Measurements from ENCODE around the gene FTSJ1.
A peak's percentile ranks its signal among the peaks of the same experiment; 100 is the strongest.

Gene FTSJ1

DNA sequence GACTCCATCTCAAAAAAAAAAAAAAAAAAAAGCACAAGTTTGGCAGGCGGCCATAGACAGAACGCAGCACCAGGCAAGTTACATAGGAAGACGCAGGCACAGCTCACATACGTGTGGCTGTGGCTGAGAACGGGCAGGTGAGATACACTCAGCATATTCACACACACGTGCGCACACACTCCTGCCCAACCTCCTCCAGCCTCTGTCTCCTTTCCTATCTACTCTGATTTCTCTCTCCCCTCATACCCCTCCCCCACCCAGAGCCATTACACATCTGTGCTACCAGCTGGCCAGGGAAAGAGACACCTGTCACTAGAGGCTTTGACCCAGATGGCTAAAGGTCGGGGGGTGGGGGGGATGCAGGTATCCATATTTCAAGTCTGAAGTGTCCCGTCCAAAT, 3.8 kb upstream of the FTSJ1 start:
- no peak overlapping the region for H3K4me3 ChIP-seq (ENCODE audit: low read depth, low read length)
- TF ChIP-seq, protein P1, sequence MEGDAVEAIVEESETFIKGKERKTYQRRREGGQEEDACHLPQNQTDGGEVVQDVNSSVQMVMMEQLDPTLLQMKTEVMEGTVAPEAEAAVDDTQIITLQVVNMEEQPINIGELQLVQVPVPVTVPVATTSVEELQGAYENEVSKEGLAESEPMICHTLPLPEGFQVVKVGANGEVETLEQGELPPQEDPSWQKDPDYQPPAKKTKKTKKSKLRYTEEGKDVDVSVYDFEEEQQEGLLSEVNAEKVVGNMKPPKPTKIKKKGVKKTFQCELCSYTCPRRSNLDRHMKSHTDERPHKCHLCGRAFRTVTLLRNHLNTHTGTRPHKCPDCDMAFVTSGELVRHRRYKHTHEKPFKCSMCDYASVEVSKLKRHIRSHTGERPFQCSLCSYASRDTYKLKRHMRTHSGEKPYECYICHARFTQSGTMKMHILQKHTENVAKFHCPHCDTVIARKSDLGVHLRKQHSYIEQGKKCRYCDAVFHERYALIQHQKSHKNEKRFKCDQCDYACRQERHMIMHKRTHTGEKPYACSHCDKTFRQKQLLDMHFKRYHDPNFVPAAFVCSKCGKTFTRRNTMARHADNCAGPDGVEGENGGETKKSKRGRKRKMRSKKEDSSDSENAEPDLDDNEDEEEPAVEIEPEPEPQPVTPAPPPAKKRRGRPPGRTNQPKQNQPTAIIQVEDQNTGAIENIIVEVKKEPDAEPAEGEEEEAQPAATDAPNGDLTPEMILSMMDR (IDR thresholded peaks at IDR 0.05; ENCODE audit: control insufficient read depth, extremely low read depth, insufficient read depth): no peak
- DNase-seq (ENCODE audit: low read depth): no peak

DNA sequence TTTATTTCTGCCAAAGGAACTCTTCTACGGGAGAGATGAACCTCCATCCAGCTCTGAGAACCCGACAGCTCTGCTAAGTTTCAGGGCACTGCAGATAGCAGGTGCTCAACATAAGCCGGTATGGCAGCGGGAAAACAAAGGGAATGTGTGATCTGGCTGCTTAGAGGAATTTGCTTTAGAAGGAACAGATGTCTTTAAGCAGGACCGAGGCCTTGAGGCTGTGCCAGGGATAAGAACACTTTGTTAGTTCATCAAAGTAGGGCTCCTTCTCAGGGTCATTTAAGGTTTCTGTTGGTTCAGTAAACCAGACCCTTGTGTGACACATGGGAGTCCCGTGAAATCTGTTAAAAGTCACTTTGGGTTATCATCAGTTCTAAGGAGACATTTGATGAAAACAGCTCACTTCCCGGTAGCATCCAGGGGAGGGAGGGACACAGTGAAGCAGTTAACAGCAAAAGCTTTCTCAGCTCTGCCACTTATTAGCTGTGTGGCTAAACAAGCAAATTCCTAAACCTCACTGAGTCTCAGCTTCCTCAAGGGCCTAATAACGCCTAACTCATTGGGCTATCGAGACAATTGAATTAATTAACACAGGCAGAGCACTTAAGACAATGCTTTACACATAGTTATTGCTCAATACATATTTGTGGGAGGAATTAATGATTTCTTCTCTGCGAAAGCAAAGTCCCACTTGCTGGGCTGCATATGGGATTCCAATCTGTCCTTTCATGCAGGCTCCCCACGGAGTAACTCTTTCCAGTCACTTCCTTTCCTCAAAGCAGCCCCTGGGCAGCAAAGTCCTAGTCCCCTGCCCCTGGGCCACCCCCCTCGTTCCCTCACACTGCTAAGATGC, 2.9 kb upstream of the FTSJ1 start:
- no peak for DNase-seq (ENCODE audit: low read depth)
- TF ChIP-seq, protein P1 (IDR thresholded peaks at IDR 0.05; ENCODE audit: control insufficient read depth, extremely low read depth, insufficient read depth): no peak
- H3K4me3 ChIP-seq (ENCODE audit: low read depth, low read length): no peak overlapping the region

DNA sequence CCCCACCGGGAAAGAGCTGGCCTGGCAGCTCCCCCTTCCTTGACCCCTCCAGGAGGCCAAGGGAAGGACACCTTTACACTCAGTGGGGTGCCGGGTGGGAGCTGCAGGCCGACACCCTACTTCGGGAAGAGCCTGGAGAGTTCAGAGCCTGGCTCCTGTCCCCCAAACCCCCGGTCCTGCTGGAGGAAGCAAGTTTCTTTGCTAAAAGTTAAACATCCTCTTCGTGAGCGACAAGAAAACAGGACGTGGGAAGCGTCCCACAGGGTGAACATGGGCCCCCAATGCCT, 2.4 kb upstream of the FTSJ1 start:
- no peak for DNase-seq (ENCODE audit: low read depth)
- H3K4me3 ChIP-seq (ENCODE audit: low read depth, low read length): no peak overlapping the region

DNA sequence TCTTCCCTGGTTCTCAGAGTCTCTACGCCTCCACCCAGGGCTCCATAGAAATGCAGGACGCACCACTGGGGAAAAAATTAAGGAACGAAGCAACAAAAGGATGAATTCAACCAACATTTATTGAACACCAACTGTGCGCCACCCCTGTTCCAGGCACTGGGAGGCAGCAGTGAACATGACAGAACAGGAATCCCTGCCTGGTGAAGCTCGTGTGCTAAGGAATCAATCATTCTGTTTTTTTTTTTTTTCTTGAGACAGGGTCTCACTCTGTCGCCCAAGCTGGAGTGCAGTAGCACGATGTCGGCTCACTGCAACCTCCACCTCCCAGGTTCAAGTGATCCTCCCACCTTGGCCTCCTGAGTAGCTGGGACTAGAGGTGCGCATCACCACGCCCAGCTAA, 1.9 kb upstream of the FTSJ1 start:
- TF ChIP-seq, protein P1 (IDR thresholded peaks at IDR 0.05; ENCODE audit: control insufficient read depth, extremely low read depth, insufficient read depth): peak; percentile 14; the same call in 1 of the 2 replicates
- H3K4me3 ChIP-seq (ENCODE audit: low read depth, low read length): no peak overlapping the region
- no peak for DNase-seq (ENCODE audit: low read depth)

More for the DNA sequence above, 2.4 kb upstream of the FTSJ1 start:
- TF ChIP-seq, protein P1 (IDR thresholded peaks at IDR 0.05; ENCODE audit: control insufficient read depth, extremely low read depth, insufficient read depth): no peak

DNA sequence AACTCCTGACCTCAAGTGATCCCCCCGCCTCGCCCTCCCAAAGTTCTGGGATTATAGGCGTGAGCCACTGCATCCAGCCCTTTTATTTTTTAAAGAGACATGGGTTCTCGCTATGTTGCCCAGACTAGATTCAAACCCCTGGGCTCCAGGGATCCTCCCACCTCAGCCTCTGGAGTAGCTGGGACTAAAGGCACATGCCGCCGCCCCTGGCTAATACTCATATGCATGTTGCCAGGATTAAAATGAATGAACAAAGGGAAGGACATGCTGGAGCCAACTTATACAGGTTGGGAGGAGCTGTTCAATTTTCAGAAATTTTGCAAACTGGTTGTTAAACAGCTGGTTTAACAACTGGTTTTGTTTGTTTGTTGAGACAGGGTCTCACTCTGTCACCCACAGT, 1.4 kb upstream of the FTSJ1 start:
- TF ChIP-seq, protein P1 (IDR thresholded peaks at IDR 0.05; ENCODE audit: control insufficient read depth, extremely low read depth, insufficient read depth): no peak
- H3K4me3 ChIP-seq (ENCODE audit: low read depth, low read length): peak overlapping the region; percentile 80
- DNase-seq (ENCODE audit: low read depth): no peak

DNA sequence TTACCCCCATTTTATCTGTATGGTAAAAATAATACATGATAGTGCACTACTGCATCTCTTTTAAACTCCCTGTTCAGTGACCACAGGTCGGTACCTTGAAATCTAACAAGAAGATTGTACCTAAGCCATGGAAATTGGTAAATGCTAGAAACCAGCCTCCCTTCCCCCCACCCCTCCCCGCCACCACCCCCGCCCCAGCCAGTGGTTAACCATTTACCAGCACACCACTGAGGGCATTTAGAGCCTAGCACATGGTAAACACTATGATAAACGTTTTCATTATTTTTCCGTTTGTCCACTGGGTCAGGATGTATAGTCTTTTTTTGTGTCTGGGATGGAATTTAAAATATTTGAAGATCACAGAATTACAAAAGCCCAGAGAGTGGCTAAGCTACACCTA, 703 bp upstream of the FTSJ1 start:
- no peak for DNase-seq (ENCODE audit: low read depth)

More for the DNA sequence above, 703 bp upstream of the FTSJ1 start:
- H3K4me3 ChIP-seq (ENCODE audit: low read depth, low read length): peak overlapping the region; percentile 80
- TF ChIP-seq, protein P1 (IDR thresholded peaks at IDR 0.05; ENCODE audit: control insufficient read depth, extremely low read depth, insufficient read depth): no peak
